22Rv1 (cell line): ENCODE results near the gene ACSM2B.

Experiments used
- H3K27ac ChIP-seq: fragments of 450-650 bp; 2 replicates; pipeline ENCODE4 v1.5.1; 2017
- ZFX ChIP-seq: fragments of 450-650 bp; IDR thresholded peaks from 2 replicates; pipeline ENCODE4 v1.6.1; 2017; ENCODE audit warnings: antibody characterized with exemption, borderline replicate concordance
- TF ChIP-seq, protein P1 (sequence below): fragments of 450-650 bp; IDR thresholded peaks from 2 replicates; pipeline ENCODE4 v1.5.1; 2017; ENCODE audit warnings: mild to moderate bottlenecking

ACSM2B gene

DNA sequence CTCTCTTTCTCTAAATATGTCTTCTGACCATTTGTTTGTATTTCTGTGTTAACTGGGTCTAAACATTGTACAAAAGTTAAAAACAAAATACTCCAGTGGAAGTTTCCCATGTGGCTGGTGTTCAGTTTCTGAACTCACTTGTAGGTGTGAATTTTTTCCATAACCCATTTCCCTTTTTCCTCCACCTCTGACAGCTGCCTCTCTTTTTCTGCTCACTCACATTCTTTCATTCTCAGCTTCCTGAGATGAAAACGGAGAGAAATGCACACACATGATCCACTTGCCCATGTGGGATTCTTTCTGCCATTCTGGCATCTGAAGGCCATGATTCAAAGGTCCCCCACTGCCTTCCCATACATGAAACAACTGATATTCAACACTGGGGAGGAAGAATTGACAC lies 41.1 kb upstream of the ACSM2B start:
- TF ChIP-seq ZFX = no peak
- TF ChIP-seq, protein P1, sequence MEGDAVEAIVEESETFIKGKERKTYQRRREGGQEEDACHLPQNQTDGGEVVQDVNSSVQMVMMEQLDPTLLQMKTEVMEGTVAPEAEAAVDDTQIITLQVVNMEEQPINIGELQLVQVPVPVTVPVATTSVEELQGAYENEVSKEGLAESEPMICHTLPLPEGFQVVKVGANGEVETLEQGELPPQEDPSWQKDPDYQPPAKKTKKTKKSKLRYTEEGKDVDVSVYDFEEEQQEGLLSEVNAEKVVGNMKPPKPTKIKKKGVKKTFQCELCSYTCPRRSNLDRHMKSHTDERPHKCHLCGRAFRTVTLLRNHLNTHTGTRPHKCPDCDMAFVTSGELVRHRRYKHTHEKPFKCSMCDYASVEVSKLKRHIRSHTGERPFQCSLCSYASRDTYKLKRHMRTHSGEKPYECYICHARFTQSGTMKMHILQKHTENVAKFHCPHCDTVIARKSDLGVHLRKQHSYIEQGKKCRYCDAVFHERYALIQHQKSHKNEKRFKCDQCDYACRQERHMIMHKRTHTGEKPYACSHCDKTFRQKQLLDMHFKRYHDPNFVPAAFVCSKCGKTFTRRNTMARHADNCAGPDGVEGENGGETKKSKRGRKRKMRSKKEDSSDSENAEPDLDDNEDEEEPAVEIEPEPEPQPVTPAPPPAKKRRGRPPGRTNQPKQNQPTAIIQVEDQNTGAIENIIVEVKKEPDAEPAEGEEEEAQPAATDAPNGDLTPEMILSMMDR = no peak

GRCh38 chr16:20614186-20615141 lies 38.3 kb upstream of the ACSM2B start:
- TF ChIP-seq ZFX = no peak
- TF ChIP-seq, protein P1 = no peak
- H3K27ac ChIP-seq = no peak overlapping the region

More for the DNA sequence above, 41.1 kb upstream of the ACSM2B start:
- no peak overlapping the region for H3K27ac ChIP-seq

DNA sequence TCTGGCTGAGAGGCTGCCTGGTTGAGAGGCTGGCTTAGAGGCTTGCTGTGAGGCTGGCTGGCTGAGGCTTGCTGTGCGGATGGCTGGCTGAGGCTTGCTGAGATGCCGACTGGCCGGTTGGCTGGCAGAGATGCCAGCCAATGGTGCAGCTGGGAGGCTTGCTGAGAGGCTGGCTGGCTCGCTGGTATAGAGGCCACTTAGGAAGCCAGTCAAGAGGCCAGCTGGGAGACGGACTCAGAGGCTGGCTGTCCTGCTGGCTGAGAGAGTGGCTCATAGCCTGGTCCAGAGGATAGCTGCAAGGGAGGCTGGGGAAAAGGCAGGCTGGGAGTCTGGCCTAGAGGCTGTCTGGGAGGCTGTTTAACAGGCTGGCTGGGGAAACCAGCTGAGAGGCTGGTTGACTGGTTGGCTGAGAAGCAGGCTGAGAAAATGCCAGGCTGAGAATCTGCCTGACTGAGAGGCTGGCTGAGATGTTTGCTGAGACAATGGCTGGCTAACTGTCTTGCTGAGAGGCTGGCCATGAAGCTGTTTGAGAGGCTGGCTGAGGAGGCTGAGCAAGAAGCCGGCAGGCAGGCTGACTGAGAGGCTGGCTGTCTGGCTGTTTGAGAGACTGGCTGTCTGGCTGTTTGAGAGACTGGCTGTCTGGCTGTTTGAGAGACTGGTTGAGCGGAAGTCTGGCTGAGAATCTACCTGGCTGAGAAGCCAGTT lies 37.5 kb upstream of the ACSM2B start:
- no peak overlapping the region for H3K27ac ChIP-seq
- no peak for TF ChIP-seq ZFX
- TF ChIP-seq, protein P1 = no peak

DNA sequence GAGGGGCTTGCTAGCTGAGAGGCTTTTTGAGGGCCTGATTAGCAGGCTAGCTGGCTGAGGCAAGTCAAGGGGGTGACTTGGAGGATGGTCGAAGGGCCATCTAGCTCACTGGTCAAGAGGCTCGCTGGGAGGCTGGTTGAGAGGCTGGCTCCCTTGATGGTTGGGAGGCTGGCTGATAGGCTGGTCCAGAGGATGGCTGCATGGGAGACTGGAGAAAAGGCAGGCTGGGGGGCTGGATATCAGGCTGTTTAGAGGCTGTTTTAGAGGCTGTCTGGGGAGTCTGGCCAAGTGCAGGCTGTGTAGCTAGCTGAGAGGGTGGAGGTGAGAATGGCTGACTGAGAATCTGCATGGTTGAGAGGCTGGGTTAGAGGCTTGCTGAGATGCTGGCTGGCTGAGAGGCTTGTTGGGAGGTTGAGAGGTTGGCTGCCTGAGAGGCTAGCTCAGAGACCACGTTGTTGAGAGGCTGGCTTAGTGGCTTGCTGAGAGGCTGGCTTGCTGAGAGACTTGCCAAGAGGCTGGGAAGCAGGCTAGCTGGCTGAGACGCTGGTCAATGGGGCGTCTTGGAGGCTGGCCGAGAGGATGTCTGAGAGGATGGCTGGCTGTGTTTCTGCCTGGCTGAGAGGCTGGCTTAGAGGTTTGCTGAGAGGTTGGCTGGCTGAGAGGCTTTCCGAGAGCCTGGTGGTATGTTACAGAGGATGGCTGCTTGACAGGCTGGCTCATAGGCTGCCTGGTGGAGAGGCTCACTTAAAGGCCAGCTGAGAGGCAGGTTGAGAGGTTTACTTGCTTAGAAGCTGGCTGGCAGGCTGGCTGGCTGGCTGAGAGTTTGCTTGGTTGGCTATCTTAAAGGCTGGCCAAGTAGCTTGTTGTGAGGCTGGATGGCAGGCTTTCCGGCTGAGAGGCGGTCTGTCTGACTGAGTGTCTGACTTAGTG lies 36.6 kb upstream of the ACSM2B start:
- TF ChIP-seq, protein P1 = no peak
- TF ChIP-seq ZFX = no peak
- no peak overlapping the region for H3K27ac ChIP-seq

- TF ChIP-seq ZFX = no peak
- TF ChIP-seq, protein P1 = no peak
- no peak overlapping the region for H3K27ac ChIP-seq
Observed at GRCh38 chr16:20611975-20612481, 35.9 kb upstream of the ACSM2B start.

GRCh38 chr16:20611350-20611902 lies 35.3 kb upstream of the ACSM2B start:
- no peak overlapping the region for H3K27ac ChIP-seq
- TF ChIP-seq ZFX = no peak
- TF ChIP-seq, protein P1 = no peak
